Measurements from ENCODE around the gene DNAH5.

DNAH5 gene

GRCh38 chr5:13731121-13731628 lies 213.3 kb downstream of the DNAH5 start:
- DNase-seq (ENCODE audit: low spot score): no peak

DNA sequence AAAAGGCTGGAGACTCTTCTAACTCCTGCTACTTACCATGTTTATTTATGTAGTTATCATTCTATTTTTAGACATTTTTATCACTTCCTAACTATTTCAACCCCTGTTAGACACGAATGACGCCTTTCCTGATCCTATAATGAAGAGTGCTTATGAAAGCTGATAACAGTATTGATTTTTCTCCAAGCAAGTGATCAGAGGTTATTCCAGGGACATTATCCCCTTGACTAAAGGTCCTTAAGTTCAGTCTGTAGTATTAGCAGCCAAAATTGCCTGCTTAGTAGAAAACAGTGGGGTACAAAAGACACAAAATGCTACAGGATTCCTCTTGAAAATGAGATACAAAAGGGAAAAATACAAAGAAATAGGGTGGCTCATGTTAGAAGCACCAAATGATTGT lies 235.6 kb downstream of the DNAH5 start:
- no peak for DNase-seq (ENCODE audit: low spot score)

GRCh38 chr5:13708432-13708831 lies 236.1 kb downstream of the DNAH5 start:
- no peak for DNase-seq (ENCODE audit: low spot score)

DNA sequence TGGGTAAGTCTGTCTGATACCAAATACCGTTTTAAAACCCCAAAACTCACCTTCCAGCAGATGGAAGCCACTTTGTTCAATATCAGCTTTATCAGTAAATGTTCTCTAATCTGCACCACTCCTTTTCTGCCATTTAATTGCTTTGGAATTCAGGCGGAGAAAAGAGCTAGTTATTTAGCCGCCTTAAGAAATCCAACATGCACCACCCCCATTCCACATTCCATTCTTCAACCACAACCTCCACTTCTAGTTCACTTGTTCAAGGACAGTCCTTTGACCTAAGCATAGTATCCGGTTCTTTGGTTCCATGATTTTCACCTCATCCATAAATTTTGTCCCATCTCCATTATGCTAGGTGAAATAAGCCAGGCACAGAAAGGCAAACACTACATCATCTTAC lies 240.1 kb downstream of the DNAH5 start:
- DNase-seq (ENCODE audit: low spot score): no peak

GRCh38 chr5:13700626-13701025 lies 243.9 kb downstream of the DNAH5 start:
- DNase-seq (ENCODE audit: low spot score): no peak

DNA sequence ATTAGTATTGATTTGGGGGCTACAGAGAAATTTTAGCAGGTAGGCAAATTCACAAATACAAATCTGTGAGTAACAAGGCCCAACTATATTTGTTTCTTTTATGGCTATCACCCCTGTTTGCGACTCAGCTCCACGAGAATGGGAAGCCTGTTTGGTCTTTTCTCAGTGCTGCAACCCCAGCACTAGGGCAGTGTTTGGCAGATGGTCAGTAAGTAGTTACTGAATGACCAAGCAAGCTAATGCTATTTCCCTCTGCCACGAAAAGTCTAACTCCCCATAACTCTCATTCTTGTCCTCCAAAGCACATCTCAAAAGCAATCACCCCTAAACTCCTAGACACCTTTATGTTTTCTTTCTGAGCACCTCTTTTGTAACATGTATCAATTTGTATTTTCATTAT lies 245.6 kb downstream of the DNAH5 start:
- DNase-seq (ENCODE audit: low spot score): no peak

- DNase-seq (ENCODE audit: low spot score): no peak
These were observed 249.3 kb downstream of the DNAH5 start for GRCh38 chr5:13695076-13695712.

- DNase-seq (ENCODE audit: low spot score): no peak
These were observed 252.3 kb downstream of the DNAH5 start for GRCh38 chr5:13692172-13692571.

DNA sequence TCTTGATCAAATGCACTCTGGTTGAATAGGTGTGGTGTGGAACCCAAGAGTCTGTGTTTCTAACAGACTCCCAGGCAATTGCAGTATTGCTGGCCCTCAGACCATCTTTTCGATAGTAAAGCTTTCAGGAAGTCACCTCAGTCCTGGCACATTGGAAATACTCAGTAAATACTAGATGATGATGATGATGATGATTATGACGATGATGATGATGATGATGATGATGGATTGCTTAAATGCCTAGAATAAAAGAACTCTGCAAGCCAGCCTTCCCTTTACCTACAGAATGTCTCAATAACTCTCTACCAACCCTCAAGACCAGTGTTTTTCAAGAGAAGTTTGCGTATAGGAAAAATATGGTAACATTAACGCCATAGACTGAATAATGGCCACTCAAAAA lies 268.0 kb downstream of the DNAH5 start:
- no peak for DNase-seq (ENCODE audit: low spot score)

DNA sequence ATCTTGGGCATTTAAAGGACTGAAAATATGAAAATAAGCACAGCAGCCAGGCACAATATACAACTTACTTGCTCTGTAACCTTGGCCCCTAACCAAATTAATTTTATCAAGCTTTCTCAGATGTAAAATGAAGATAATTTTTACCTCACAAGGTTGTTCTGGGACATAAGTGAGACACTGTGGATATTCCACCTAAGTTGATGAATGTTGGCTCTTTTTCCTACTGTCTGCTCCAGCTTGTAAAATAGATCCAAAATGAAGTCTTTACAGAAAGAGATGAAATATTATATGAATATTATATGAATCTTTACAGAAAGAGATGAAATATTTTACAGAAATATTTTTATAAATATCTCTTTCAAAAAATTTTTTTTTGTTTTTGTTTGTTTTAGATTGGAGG lies 270.1 kb downstream of the DNAH5 start:
- no peak for DNase-seq (ENCODE audit: low spot score)

GRCh38 chr5:13673511-13673910 lies 271.0 kb downstream of the DNAH5 start:
- DNase-seq (ENCODE audit: low spot score): no peak

- no peak for DNase-seq (ENCODE audit: low spot score)
These were observed 280.1 kb downstream of the DNAH5 start for GRCh38 chr5:13664377-13664776.

- DNase-seq (ENCODE audit: low spot score): no peak
These were observed 281.9 kb downstream of the DNAH5 start for GRCh38 chr5:13662626-13663025.

DNA sequence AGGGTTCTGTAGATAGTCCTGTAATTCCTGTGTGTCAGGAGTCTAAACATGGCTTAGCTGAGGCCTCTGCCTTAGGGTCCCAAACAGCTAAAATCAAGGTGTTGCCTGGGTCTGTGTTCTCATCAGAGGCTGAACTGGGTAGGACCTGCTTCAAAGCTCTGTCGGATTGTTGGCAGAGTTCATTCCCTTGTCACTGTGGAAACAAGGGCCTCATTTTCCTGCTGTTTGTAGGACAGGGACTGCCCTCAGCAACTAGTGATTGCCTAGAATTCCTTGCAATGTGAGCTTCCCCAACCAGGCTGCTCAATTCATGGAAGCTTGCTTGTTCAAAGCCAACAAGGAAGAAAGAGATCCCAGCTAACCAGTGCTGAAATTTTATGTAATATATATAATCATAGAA lies 283.2 kb downstream of the DNAH5 start:
- peak; percentile 50 for DNase-seq (ENCODE audit: low spot score)

GRCh38 chr5:13660072-13660471 lies 284.4 kb downstream of the DNAH5 start:
- no peak for DNase-seq (ENCODE audit: low spot score)

- no peak for DNase-seq (ENCODE audit: low spot score)
These were observed 285.1 kb downstream of the DNAH5 start for GRCh38 chr5:13659391-13659790.

DNA sequence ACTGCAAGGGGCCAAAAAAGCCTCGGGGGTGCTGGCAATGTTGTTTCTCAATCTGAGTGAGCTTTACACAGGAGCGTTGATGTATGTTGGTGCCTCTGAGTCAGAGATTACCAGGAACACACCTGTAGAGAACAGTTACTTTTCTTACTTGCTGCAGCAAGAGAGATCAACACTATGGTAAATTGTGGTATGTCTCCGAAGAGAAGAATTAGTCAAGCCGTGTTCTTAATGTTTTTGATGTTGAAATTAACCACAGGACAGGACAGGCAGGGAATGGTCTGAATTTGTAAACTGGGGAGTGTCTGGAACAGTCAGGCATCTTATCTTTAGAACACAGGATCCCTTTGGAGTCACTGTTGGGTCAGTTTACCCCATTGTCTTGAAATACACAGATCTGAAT lies 285.7 kb downstream of the DNAH5 start:
- no peak for DNase-seq (ENCODE audit: low spot score)

DNA sequence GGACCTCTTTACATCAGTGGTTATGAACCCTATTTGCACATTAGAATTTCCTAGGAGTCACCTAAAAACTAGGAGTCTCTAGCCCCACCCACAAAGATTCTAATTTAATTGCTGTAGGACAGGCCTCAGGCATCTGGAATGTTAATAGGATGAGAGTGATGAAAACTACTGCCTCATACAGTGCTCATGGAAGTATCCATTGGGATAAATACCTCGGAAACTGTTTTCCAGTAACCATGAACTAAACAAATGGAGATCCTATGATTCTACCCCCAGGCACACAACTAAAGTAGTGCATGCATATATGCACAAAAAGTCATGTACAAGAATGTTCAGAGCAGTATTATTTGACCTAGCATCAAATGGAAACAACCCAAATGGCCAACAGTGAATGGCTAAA lies 286.3 kb downstream of the DNAH5 start:
- DNase-seq (ENCODE audit: low spot score): no peak

DNA sequence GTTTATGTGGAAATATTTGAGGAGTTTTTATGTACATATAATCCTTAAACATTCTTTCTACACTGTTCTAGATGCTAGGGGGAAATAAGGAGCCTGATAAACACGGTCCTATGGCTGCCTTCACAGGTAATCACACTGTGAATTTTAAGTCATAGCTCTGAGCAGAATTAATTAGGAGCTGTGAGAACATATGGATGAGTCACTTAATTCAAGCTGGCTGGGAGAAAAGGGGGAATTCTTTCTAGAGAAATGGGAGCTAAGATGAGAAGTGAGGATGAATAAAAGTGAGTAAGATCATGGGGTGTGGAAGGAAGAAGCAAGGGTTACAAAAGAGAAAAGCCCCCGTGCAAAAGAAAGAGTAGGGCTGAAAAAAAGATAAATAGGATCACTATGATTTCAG lies 290.8 kb downstream of the DNAH5 start:
- DNase-seq (ENCODE audit: low spot score): no peak

GRCh38 chr5:13649656-13650055 lies 294.8 kb downstream of the DNAH5 start:
- no peak for DNase-seq (ENCODE audit: low spot score)

- DNase-seq (ENCODE audit: low spot score): no peak
These were observed 295.7 kb downstream of the DNAH5 start for GRCh38 chr5:13648822-13649221.

DNA sequence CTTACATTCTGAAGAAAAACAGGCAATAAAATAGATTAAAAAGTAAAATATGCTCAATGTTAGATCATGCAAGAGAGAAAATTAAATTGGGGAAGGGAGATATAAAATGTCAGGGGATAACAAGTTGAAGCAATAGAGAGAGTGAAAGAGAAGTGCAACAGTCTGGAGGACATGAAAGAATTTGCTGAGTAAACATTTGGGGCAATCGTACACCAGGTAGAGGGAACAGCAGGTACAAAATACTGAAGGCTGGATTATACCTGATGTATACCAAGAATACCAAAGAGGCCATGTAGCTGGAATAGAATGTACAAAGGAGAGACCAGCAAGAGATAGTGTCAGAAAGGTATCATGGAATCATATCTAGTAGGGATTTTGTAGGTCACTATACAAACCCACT lies 300.8 kb downstream of the DNAH5 start:
- DNase-seq (ENCODE audit: low spot score): no peak

DNA sequence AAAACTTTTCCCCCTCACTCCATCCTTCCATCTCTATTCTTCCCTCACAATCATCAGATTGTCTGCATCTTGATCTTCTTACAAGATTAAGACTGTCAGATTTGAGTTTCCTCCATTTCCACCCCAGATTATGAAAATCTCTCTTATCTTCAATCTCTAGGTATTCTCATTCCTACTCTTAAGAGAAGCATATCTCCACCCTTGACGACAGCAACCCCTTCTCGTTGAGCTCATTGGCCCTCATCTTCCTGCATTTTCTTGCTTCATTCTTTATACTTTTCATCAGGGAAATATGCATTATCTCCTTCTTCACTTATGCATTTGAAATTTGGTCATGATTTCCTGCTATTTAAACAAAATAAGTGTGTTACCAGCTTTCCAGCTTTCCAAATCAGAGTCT lies 301.3 kb downstream of the DNAH5 start:
- DNase-seq (ENCODE audit: low spot score): no peak

All from pons (tissue), 1 donor.